HG03565 (cell line): ENCODE results near the gene XIAP.

Source experiments
- ATAC-seq: cut with Tn5 transposase; IDR thresholded peaks from one replicate; pipeline ENCODE4 v1.9.1; 2021; ENCODE audit warnings: mild to moderate bottlenecking, moderate library complexity; ENCODE audit not compliant: unreplicated experiment

XIAP gene

GRCh38 chrX:123959281-123960063 is 99.6 kb downstream of the XIAP start:
- no peak for ATAC-seq

DNA sequence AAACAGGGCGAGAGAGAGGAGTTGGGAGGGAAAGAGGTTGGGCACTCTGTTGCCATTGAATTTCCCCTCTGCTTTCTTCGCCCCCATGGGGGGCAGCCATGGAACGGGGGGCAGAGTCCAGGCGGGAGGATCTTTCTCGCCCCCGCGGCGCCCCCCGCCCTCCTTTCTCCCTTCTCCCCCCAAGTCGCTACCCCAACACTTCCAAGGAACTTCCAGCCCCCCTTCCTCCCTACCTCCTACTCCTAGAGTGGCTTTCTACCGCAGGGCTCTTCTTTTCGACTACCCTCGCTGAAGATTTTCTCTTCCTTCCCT is 101.1 kb downstream of the XIAP start:
- no peak for ATAC-seq

- no peak for ATAC-seq
These were observed 101.6 kb downstream of the XIAP start, which contains the start of gene STAG2 for GRCh38 chrX:123961268-123962005. STAG2 (plus strand) TSS chrX:123961706; CDS start chrX:124022628, 60,922 bp downstream.

- no peak for ATAC-seq
These were observed 102.2 kb downstream of the XIAP start for GRCh38 chrX:123962006-123962467.

DNA sequence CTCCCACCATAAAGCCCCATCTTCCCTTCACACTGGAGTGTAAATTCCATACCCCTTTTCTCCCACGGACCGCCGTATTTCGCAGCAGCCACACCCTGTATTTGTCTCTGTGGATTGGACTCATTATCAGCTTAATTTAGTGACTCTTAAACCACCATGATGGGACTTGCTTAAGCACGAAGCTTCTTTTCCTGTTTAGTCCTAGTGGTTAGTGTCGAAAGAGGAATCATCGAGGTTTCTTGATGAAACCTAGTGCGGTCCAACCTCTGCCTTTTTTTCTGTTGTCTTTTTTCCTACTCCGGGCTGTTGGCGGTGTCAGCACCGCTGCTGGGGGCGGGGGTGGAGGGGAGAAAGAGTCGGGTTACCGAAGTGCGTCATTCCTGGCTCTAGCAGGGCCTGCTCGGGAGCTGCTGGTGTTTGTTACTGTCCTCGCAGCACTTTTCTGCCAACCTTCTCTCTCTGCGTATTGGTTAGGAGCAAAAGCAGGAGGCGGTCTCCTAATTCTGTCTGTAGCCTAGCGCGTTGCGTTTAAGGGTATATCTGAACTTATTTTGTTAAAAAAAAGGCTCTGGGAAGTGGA is 103.0 kb downstream of the XIAP start:
- peak; percentile 62 for ATAC-seq
